IPS-NIHi7 (cell line): Measurements from ENCODE around the gene ABHD11.
"Not testable (repeated sequence)": the region's sequence is repeated elsewhere in the genome, so short reads cannot be mapped to it uniquely, and the experiment has no call there.

Experiments
- DNase-seq: peaks from one replicate; pipeline ENCODE4 v3.0.0; 2012; ENCODE audit warnings: mixed read lengths; ENCODE audit errors: extremely low spot score

Gene ABHD11

DNA sequence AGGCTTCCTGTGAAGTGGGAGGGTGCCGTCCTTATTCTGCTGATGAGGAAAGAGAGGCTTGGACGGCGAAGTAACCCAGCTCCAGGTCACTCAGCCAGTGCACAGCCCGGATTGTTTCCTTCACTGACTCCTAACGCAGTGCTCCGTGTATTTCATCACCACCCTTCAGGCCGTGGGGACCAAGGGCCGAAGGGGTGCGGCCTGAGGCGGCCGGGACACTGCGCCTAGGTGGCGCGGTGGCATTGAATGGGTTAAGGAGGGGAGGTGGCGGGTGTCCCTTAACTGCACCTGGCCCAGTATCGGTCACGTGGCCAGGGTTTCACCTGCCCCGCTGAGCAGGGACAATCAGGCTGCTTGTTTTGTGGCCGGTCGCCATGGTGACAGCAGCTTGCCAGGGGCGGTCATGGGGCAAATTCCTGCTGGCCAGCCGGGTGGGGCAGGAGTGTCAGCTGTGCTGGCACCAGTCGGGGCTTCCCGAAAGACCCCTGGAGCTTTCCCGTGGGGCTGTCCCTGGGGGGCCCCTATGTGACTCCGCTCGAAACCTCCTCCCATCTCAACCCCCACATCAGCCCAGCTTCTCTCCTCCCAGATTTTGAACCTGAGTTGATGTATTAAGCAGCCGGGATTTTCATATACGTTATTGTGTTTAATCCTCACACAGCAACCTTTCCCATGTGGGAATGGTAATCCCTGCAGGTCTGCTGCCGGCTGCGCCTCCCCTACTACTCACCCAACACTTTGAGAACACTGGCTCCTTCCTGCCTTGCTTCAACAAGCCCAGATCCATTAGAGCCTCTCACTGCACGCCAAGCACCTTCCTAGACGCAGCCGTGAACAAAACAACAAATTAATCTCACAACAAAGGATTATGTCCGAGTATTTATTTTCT is 4.4 kb upstream of the ABHD11 start:
- DNase-seq, result peak; percentile 93

DNA sequence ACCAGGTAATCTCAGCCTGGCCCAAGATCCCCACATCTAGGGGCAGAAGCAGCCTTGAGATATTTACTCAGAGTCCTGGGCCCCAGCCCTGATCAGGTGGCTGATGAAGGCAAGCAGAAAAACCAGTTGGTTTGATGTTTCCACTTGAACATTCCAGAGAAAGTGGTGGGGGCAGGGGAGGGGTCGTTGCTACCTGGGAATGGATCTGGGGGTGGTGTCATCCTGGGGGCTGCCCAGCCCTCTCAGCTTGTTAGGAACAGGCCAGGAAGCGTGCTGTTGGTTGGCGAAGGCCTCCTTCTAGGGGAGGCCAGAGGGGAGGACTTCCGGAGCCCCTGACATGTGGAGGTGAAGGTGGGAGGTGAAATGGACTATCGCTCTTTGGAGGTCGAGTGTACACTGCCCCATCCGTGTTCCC is 3.7 kb upstream of the ABHD11 start:
- DNase-seq, result peak; percentile 64

DNA sequence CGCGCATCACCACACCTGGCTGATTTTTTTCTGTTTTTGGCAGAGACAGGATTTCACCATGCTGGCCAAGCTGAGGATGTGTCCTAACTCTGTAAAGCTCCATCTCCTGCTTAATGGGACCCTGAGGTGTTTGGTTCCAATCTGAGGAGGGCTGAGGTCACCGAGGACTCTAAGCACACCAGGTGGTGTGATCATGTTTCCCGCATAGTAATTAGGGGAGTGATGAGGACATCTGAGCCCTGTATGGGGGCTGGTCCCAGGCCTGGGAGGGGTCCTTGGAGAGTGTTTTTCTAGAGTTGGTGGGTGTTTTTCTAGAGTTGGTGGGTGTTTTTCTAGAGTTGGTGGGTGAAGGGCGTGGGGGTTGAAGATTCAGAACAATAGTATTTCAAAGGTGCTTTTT is 3.0 kb upstream of the ABHD11 start:
- no peak for DNase-seq

DNA sequence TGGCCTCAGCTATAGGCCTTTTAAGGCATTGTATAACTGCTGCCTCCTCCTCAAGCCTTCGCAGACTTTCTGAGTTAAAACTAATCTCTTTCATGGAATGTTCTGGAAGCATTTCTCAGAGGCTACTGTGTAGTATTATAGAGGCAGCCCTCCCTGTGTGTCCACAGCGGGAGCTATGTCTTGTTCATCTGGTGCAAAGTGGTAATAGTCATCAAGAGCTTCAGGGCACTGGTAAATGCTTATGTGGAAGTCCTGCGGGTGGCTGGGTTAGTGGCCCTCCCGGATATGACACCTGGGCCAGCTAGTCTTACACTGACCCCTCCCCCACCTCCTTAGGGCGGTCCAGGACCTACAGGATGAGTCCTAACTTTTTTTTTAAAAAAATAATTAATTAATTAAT is 2.2 kb upstream of the ABHD11 start:
- DNase-seq, result no peak

DNA sequence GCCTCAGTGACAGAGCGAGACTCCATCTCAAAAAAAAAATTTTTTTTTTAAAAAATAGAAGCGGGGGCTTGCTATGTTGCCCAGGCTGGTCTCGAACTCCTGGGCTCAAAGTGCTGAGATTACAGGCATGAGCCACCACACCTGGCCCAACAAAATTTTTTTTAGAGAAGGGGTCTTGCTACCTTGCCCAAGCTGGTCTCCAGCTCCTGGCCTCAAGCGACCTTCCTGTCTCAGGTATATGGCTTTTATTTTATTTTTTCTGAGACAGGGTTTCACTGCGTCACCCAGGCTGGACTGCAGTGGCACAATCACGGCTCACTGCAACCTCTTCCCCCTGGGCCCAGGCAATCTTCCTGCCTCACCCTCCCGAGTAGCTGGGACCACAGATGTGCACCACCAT is 1.6 kb upstream of the ABHD11 start:
- no peak for DNase-seq

DNA sequence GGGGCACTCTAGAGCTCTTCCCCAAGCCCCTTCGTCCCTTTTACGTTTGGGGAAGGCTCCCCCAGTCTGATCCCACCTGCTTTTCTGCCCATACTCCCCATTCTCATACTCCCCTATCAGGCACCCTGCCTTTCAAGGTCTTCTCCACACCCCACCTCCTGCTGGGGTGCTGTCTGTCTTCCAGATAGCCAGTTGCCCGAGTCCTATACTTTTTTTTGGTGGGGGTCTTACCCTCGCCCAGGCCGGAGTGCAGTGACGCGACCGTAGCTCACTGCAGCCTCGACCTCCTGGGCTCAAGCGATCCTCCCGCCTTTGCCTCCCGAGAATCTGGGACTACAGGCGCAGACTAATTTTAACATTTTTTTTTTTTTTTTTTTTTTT is 775 bp upstream of the ABHD11 start:
- DNase-seq, result no peak

DNA sequence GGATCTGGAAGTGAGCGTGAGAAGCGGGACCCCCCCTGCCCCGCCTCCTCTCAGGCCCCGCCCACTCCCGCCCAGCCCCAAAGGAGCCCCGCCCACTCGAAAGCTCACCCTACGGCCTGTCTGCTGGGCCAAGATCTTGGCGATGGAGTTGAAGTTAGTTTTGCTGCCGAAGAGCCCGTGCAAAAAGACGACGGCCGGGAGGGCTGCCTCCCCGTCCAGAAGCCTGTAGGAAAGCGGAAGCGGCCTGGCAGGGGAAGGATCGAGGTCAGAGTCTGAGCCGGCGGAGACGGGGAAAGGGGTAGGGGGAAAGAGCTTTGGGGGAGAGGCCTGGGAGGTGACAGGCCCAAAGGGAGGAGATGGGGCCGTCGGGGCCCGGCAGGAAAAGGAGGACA is 386 bp downstream of the ABHD11 start:
- DNase-seq, result peak; percentile 81

- no peak for DNase-seq
Observed at GRCh38 chr7:73737491-73738219, 947 bp downstream of the ABHD11 start.

- no peak for DNase-seq
Observed at GRCh38 chr7:73736885-73737284, 1.7 kb downstream of the ABHD11 start.

GRCh38 chr7:73735528-73735905 is 3.1 kb downstream of the ABHD11 start:
- DNase-seq, result no peak

GRCh38 chr7:73734619-73735527 is 3.7 kb downstream of the ABHD11 start:
- peak; percentile 84 for DNase-seq

- no peak for DNase-seq
Observed at GRCh38 chr7:73732397-73732796, 6.2 kb downstream of the ABHD11 start.

DNA sequence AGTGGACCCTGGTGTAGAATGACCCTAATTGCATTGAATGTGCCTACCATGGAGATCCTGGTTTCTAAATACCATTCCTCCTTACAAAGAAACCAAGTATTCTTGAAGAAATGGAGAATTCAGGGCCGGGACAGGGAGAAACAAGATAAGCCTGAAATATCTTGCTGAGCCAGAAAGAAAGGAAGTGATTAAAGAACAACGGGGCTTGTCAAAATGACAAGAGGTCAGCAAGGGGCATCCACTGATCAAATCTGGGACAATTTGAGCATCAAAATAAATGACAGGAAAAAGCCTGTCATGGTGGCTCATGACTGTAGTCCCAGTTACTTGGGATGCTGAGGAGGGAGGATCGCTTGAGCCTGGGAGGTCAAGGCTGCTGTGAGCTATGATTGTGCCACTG is 8.1 kb downstream of the ABHD11 start:
- no peak for DNase-seq

DNA sequence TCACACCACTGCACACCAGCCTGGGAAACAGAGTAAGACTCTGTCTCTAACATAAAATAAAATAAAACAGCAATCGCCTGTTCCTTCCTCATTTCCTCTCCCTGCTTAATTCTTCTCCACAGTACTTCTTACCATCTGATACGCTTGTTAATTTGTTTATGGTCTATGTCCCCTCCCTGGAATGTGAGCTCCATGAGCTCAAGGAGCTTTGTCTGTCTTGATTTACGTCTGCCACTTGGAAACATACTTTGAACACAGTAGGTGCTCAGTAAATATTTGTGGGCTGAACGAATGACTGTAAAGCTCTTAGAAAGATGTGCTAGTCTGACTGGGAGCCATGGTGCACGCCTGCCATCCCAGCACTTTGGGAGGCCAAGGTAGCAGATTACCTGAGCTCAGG is 10.1 kb downstream of the ABHD11 start:
- no peak for DNase-seq

GRCh38 chr7:73727952-73728351 is 10.7 kb downstream of the ABHD11 start:
- DNase-seq, result no peak

DNA sequence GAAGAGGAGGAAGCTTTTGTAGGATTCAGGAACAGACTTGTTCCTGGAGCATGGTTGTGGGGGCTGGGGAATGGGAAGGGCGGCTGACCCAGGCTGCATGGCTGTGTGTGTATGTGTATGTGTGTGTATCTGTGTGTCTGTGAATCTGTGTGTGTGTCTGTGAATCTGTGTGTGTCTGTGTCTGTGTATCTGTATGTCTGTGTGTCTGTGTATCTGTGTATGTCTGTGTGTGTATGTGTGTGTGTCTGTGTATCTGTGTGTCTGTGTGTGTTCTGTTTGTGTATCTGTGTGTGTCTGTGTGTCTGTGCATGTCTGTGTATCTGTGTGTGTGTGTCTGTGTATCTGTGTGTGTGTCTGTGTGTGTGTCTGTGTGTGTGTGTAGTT is 12.5 kb downstream of the ABHD11 start:
- no peak for DNase-seq

DNA sequence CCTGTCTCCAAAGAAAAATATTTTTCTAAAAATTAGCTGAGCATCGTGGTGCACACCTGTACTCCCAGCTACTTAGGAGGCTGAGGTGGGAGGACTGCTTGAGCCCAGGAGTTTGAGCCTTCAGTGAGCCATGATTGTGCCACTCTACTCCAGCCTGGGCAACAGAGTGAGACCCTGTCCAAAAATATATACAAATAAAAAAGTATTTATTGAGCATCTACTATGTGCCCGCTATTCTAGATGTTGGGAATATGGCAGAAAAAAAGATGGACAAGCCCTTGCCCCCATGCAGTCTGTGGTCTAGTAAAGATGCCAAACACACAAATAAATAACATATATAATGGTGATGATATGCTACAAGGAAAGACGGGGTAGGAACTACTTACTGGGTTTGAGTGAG is 14.8 kb downstream of the ABHD11 start:
- DNase-seq, result no peak

DNA sequence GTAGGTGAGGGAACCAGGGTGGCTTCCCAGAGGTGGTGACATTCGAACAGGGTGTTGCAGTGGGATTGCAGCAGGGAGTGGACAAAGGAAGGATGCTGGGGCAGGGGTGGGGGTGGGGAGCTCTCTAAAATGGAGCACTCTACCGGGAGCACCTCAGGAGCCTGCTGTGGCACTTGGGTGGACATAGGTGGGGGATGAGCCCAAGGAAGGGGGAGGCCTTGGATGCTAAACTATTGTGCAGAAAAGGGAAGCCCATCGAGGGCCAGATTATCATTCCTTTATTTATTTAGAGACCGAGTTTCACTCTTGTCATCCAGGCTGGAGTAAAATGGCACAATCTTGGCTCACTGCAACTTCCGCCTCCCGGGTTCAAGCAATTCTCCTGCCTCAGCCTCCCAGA is 15.8 kb downstream of the ABHD11 start:
- DNase-seq, result no peak

DNA sequence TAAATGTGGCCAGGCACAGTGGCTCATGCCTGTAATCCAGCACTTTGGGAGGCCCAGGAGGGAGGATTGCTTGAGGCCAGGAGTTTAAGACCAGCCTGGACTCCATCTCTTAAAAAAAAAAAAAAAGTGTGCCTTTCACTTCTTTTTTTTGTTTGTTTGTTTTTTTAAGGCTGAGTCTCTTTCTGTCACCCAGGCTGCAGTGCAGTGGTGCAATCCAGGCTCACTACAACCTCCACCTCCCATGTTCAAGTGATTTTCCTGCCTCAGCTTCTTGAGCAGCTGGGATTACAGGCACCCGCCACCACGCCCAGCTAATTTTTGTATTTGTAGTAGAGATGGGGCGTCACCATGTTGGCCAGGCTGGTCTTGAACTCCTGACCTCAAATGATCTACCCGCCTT is 16.4 kb downstream of the ABHD11 start:
- not testable (repeated sequence) for DNase-seq

DNA sequence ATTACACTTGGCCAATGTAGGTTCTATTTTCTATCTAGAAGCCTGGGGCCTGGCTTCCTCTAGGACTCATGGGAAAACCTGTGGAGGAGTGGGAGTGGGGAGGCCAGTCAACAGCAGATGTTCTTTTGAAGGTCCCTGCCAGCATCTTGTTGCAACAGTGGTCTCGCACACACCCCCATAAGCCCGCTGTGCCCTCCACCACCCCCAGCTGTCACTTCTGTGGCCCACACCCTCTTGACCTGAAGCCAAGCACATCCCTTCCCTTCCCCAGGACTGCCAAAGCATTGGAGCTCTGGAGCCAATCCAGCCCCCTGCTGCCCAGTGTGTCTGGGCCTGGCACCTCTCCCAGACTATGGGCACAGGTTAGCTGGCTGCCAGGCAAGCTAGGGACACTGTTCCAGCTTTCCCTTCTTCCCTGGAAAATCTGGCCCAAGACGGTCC is 17.2 kb downstream of the ABHD11 start:
- no peak for DNase-seq

- DNase-seq, result not testable (repeated sequence)
Observed at GRCh38 chr7:73720443-73720842, 18.2 kb downstream of the ABHD11 start.

- no peak for DNase-seq
Observed at GRCh38 chr7:73719806-73720169, 18.8 kb downstream of the ABHD11 start.
